Stimulated activated naive B cell treated with anti-CD40 and anti-IgM and Interleukin-4, amounts not matched to agents 10 μg/mL and 1 μg/mL and 100 μg/mL, for 72 hours (primary cell): ENCODE results near the gene ZFP36.

Source experiments
- ATAC-seq, 2 donors: fragments of 150-1000 bp; cut with Tn5 transposase; replicated peaks; 2 replicates each; pipeline ENCODE4 v1.10.0; 2021; ENCODE audit warnings: moderate library complexity in 1 of 2
- DNase-seq: peaks from one replicate; pipeline ENCODE4 v3.0.0; 2021
- H3K27ac Mint-ChIP-seq: one replicate; pipeline ENCODE4 v1.8.0; 2022; ENCODE audit warnings: mild to moderate bottlenecking, mixed read lengths
- H3K27me3 Mint-ChIP-seq, 2 donors: one replicate each; pipeline ENCODE4 v1.8.0; 2022; ENCODE audit warnings: mixed read lengths in 2 of 2
- H3K36me3 Mint-ChIP-seq, 2 donors: one replicate each; pipeline ENCODE4 v1.8.0; 2022; ENCODE audit warnings: mixed read lengths in 2 of 2, mild to moderate bottlenecking in 1 of 2
- H3K4me1 Mint-ChIP-seq, 2 donors: one replicate each; pipeline ENCODE4 v1.8.0; 2022; ENCODE audit warnings: mixed read lengths in 2 of 2, mild to moderate bottlenecking in 1 of 2
- H3K4me3 Mint-ChIP-seq, 2 donors: one replicate each; pipeline ENCODE4 v1.8.0; 2022; ENCODE audit warnings: mild to moderate bottlenecking in 2 of 2, mixed read lengths in 2 of 2, moderate library complexity in 1 of 2
- H3K9me3 Mint-ChIP-seq, 2 donors: one replicate each; pipeline ENCODE4 v1.8.0; 2022; ENCODE audit warnings: mixed read lengths in 2 of 2, mild to moderate bottlenecking in 1 of 2

ZFP36 gene

DNA sequence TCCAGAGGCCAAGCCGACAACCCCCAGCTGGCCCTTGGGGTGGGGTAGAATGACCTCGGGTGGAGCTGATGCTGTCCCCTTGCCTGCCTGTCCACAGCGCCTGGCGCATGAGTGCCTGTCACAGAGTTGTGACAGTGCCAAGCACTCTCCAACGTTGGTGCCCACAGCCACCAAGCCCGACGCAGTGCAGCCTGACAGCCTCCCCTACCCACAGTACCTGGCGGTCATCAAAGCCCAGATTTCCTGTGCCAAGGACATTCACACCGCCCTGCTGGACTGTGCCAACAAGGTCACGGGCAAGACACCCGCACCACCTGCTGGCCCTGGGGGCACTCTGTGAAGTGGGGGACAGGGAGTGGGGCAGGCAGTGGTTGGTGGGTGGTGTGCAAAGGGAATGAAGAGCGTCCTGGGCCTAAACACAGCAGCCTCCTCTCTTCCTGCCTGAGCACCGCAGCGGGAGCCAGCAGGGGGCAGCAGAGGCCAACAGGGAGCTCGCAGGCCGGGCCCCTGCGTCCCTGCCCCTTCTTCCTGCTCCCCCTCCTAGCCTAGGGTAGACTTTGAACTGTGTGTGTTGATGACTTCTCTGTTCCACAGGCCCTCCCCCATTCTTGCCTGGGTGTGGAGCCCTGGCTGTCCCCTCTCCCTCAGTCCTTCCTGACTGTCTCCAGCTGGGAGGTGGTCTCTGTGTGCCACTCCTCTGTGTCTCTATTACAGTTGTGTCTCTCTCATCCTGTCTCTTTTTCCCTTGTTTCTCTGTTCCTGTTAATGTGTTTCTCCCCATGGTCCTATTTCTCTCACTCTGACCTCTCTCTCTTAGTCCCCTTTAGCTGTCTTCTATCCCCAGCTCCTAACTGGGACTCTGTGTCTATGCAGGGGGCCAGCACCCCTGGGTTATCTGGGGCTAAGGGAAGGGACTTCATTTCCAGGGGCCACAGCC lies 9.0 kb upstream of the ZFP36 start:
- Mint-ChIP-seq H3K36me3 (peaks cover 36 to 41% of the 10 kb centered on the region in 2 donors), H3K9me3 (peaks cover 0 to 4% of the 10 kb centered on the region in 2 donors), H3K27me3 (no peaks in the 10 kb centered on the region), H3K4me1 (peaks cover 55 to 80% of the 10 kb centered on the region in 2 donors), H3K27ac (peak overlapping the region; percentile 93), H3K4me3 (peak overlapping the region; percentile 47 to 55)
- ATAC-seq (peak; percentile 63 to 67), DNase-seq (peak; percentile 84)

DNA sequence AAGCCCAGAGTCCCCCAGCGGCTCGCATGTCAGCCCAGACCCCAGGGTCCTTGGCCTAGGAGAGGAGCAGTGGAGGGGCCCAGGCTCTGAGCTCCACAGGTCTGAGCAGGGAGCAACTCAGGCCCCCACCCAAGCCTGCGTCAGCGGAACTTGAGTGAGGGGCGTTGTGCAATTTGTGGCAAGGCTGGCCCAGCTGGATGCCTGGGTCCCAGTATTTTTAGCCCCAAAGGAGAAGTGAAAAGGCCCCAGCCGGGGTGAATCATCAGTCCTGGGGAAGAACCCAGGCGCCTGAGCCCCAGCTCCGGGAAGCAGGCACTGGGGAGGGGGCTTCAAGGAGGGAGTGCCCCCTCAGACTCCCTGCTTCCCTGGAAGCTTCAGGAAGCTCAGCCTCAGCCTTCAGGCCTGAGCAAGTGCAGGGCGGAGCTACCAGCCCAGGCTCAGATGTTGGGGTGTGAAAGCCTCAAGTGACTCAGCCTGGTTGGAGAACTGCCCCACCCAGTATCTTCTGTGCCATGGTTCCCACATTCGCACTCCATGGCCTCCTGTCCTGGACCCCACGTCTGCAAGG lies 8.3 kb upstream of the ZFP36 start:
- ATAC-seq (peak; percentile 12 to 17), DNase-seq (peak; percentile 70)
- Mint-ChIP-seq H3K4me3 (peak overlapping the region; percentile 47 to 55), H3K36me3 (peaks cover 34 to 39% of the 10 kb centered on the region in 2 donors), H3K4me1 (peaks cover 58 to 85% of the 10 kb centered on the region in 2 donors), H3K27me3 (no peaks in the 10 kb centered on the region), H3K27ac (peak overlapping the region; percentile 93), H3K9me3 (peaks cover 0 to 4% of the 10 kb centered on the region in 2 donors)

DNA sequence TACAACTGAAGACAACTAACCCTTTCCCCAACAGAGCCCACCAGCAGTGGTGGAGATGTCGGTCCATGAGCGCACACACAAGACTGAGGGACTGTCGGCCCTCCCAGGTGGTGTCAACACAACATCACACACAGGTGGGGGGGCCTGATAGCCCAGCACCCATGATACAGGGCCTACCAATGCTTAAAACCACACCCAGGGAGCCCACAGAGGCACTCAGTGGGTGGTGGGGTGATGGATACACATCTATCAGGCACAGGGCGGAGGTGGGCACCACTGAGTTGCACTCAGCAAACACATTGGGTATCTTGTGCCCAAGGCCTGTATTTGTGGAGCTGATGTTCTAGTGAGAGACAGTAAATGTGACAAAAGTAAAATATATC lies 7.0 kb upstream of the ZFP36 start:
- no peaks in the 10 kb centered on the region for H3K27me3 Mint-ChIP-seq
- peak overlapping the region; percentile 93 for H3K27ac Mint-ChIP-seq
- DNase-seq (no peak), ATAC-seq (no peak)
- H3K4me1 Mint-ChIP-seq, result peaks cover 61 to 91% of the 10 kb centered on the region in 2 donors
- peaks cover 0 to 4% of the 10 kb centered on the region in 2 donors for H3K9me3 Mint-ChIP-seq
- peak overlapping the region; percentile 1 to 56 for H3K4me3 Mint-ChIP-seq
- peaks cover 27 to 32% of the 10 kb centered on the region in 2 donors for H3K36me3 Mint-ChIP-seq

GRCh38 chr19:39400061-39400460 lies 6.6 kb upstream of the ZFP36 start:
- peak overlapping the region; percentile 1 to 56 for H3K4me3 Mint-ChIP-seq
- H3K27ac Mint-ChIP-seq, result peak overlapping the region; percentile 93
- peaks cover 61 to 92% of the 10 kb centered on the region in 2 donors for H3K4me1 Mint-ChIP-seq
- ATAC-seq (no peak), DNase-seq (no peak)
- no peaks in the 10 kb centered on the region for H3K27me3 Mint-ChIP-seq
- H3K9me3 Mint-ChIP-seq, result peaks cover 0 to 4% of the 10 kb centered on the region in 2 donors
- peaks cover 23 to 30% of the 10 kb centered on the region in 2 donors for H3K36me3 Mint-ChIP-seq

GRCh38 chr19:39401070-39401548 lies 5.5 kb upstream of the ZFP36 start:
- Mint-ChIP-seq H3K9me3 (peaks cover 0 to 4% of the 10 kb centered on the region in 2 donors), H3K27me3 (no peaks in the 10 kb centered on the region), H3K27ac (peak overlapping the region; percentile 100), H3K36me3 (peaks cover 16 to 19% of the 10 kb centered on the region in 2 donors), H3K4me3 (peak overlapping the region; percentile 67 to 96), H3K4me1 (peaks cover 63 to 92% of the 10 kb centered on the region in 2 donors)
- DNase-seq (no peak), ATAC-seq (peak; percentile 25 to 29)

DNA sequence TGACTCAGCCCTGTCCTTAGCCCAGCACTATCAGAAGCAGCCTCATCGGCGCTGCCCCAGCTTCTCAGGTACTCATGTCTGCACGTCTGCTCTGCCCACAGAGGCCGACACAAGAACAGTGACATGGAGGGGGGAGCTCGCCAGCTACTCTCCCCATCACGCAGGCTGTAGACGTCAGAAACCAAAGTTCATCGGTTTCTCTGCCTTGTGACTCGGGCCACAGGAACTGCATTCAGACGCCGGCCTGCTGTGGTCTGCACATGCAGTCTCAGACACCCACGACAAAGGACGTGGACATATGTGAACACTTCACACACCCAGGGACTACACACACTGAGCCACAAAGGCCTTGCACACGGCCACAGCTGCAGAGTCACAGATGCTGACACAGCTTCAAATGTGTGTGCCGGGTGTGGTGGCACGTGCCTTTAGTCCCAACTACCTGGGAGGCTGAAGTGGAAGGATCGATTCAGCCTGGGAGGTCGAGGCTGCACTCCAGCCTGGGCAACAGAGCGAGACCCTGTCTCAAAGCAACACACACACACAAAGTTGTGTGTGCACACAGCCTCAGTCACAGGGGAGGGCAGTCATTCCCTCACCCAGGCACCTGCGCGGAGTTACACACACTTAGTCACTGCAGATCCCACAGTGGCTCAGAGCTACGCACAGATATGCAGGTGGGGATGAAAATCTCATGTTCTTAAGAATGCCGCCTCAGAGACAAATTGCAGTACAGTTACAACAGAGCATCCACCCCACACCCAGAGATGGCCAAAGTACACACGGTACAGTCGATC lies 4.9 kb upstream of the ZFP36 start:
- Mint-ChIP-seq H3K36me3 (peaks cover 17 to 18% of the 10 kb centered on the region in 2 donors), H3K4me1 (peaks cover 65 to 97% of the 10 kb centered on the region in 2 donors), H3K9me3 (peaks cover 0 to 4% of the 10 kb centered on the region in 2 donors), H3K27ac (peak overlapping the region; percentile 100), H3K27me3 (no peaks in the 10 kb centered on the region), H3K4me3 (peak overlapping the region; percentile 91 to 96)
- ATAC-seq (peak; percentile 49 to 51), DNase-seq (peak; percentile 80)

GRCh38 chr19:39402346-39403300 lies 4.0 kb upstream of the ZFP36 start:
- Mint-ChIP-seq H3K9me3 (peaks cover 0 to 4% of the 10 kb centered on the region in 2 donors), H3K27me3 (no peaks in the 10 kb centered on the region), H3K27ac (peak overlapping the region; percentile 100), H3K4me3 (peak overlapping the region; percentile 91 to 96), H3K4me1 (peaks cover 60 to 92% of the 10 kb centered on the region in 2 donors), H3K36me3 (peaks cover 21 to 23% of the 10 kb centered on the region in 2 donors)
- peak; percentile 12 to 24 for ATAC-seq
- peak; percentile 83 for DNase-seq

DNA sequence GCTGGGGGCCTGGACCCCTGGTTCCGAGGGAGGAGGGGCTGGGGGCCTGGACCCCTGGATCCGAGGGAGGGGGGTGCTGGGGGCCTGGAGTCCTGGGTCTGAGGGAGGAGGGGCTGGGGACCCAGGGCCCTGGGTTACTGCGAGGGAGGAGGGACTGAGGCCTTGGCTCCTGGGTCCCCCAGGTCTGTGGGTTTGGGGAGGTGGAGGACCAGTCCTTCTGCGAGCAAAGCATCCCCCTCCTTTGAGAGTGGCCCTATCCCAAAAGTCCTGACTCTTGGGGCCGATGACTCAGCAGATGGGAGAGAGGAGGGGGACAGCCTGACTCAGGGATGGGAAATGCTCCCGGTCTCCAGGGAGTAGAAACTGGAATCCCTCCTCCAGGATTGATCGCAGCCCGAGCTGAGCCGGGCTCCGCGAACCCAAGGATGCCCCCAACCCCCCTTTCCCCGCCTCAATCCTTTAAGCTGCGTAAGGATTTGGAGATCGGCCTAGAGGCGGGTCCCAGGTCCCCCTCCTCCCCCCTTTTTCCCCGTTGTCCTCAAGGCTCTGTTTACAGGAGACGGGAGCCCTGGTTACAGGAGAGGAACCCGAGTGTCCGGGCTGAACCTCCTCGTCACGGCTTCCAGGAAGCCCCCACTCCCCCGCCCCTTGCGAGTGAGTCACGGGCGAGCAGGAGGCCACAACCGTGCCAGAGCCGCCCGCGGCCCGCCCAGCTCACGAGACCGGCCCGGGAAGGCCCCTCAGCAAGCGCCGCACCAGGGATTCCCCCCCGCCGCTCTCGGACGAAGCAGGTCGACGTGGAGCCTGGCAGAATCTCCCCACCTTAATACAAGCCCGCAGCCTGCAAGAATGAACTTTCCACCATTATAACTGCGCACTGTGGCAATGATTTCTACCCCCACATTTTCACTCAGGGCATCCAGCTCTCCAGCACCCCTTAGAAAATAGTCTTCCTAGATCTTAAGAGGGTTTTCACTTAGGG lies 3.0 kb upstream of the ZFP36 start:
- peak; percentile 41 to 47 for ATAC-seq
- Mint-ChIP-seq H3K4me1 (peaks cover 55 to 92% of the 10 kb centered on the region in 2 donors), H3K9me3 (peaks cover 0 to 4% of the 10 kb centered on the region in 2 donors), H3K27me3 (no peaks in the 10 kb centered on the region), H3K4me3 (peak overlapping the region; percentile 91 to 96), H3K36me3 (peaks cover 31 to 33% of the 10 kb centered on the region in 2 donors), H3K27ac (peak overlapping the region; percentile 100)
- DNase-seq, result peak; percentile 96

DNA sequence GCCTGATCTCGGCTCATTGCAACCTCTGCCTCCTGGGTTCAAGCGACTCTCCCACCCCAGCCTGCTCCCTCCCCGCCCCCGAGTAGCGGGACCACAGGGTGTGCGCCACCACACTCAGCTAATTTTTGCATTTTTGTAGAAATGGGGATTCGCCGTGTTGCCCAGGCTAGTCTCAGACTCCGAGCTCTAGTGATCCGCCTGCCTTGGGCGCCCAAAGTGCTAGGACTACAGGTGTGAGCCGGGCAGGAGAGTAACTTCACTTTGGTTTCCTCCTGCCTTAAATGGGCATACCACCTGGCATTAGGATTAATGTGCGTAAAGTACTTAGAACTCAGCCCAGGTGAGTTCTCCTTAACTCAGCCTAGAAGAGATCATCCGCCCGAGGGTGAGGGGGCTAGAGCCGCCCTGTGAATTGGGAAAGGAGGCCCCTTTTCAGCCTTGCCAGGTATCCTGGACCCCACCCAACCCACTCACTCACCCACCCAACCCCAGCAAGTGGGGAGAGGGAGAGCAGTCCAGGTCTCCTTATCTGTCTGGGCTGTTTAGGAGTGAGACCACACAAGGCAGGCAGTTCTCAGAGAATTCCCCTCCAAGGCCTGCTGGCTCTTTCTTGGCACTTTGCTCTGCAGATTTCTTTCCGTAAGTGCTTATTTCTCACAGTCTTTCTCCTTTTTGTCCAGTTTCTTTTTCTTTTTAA lies 1.2 kb upstream of the ZFP36 start:
- ATAC-seq, result no peak
- no peak for DNase-seq
- Mint-ChIP-seq H3K4me3 (peak overlapping the region; percentile 53 to 57), H3K27me3 (no peaks in the 10 kb centered on the region), H3K36me3 (peaks cover 23 to 28% of the 10 kb centered on the region in 2 donors), H3K9me3 (no peaks in the 10 kb centered on the region), H3K27ac (peak overlapping the region; percentile 100), H3K4me1 (peaks cover 51 to 85% of the 10 kb centered on the region in 2 donors)

DNA sequence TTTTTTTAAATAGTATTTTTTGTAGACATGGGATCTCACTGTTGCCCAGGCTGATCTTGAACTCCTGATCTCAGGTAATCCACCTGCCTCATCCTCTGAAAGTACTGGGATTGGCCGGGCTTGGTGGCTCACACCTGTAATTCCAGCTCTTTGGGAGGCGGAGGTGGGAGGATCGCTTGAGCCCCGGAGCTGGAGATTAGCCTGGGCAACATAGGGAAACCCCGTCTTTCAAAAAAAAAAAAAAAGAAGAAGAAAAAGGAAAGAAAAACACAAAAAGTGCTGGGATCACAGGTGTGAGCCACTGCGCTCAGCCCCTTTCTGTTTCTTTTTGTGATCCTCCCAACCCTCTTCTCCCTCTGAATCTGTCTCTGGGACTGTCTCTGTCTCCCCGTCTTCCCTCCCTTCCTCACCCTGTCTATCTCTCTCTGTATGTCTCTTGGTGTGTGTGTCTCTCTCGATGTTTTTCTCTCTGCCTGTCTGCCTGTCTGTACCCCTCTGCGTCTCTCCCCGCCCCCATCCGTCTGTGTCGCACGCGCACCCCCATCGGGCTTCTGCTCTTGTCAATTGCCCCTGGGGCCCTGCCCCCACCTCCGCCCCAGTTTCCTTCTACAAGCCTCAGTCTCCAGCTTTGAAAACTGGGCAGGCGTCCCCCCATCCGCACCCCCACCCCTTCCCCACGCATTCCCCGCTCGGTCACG lies 540 bp upstream of the ZFP36 start:
- peak; percentile 8 to 17 for ATAC-seq
- no peaks in the 10 kb centered on the region for H3K9me3 Mint-ChIP-seq
- peaks cover 52 to 86% of the 10 kb centered on the region in 2 donors for H3K4me1 Mint-ChIP-seq
- peak overlapping the region; percentile 90 for H3K27ac Mint-ChIP-seq
- H3K4me3 Mint-ChIP-seq, result peak overlapping the region; percentile 85 to 88
- peak; percentile 78 for DNase-seq
- H3K36me3 Mint-ChIP-seq, result peaks cover 27 to 31% of the 10 kb centered on the region in 2 donors
- no peaks in the 10 kb centered on the region for H3K27me3 Mint-ChIP-seq

DNA sequence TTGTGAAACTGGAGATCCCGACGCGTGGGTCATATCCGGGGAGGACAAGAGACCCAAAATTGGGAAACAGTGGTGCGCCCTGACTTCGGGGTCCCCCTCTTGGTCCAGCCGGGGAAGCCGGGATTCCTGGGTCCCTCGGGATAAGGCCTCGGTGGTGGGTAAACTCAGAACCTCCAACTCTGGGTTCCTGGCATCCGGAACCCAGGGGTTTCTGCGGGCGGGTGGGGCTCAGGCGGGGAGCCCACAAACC lies 688 bp downstream of the ZFP36 start:
- peak overlapping the region; percentile 99 for H3K27ac Mint-ChIP-seq
- ATAC-seq (no peak), DNase-seq (no peak)
- H3K4me1 Mint-ChIP-seq, result peaks cover 49 to 86% of the 10 kb centered on the region in 2 donors
- H3K4me3 Mint-ChIP-seq, result peak overlapping the region; percentile 85 to 88
- H3K36me3 Mint-ChIP-seq, result peaks cover 30 to 38% of the 10 kb centered on the region in 2 donors
- H3K9me3 Mint-ChIP-seq, result no peaks in the 10 kb centered on the region
- peaks cover 0 to 4% of the 10 kb centered on the region in 2 donors for H3K27me3 Mint-ChIP-seq
